Stimulated activated naive CD8-positive, alpha-beta T cell treated with anti-CD3 and anti-CD28 coated beads, Interleukin-15, Interleukin-2, amounts not matched to agents 100 U/mL and 50 U/mL, for 24 hours (primary cell): Measurements from ENCODE around the gene PTPRN2.
A peak's percentile ranks its signal among the peaks of the same experiment; 100 is the strongest.
"Not testable (repeated sequence)": the region's sequence is repeated elsewhere in the genome, so short reads cannot be mapped to it uniquely, and the experiment has no call there.

Experiments
- ATAC-seq: fragments of 150-1000 bp; cut with Tn5 transposase; one replicate; pipeline ENCODE4 v1.10.0; 2021
- DNase-seq: peaks from one replicate; pipeline ENCODE4 v3.0.0; 2021

Gene PTPRN2

DNA sequence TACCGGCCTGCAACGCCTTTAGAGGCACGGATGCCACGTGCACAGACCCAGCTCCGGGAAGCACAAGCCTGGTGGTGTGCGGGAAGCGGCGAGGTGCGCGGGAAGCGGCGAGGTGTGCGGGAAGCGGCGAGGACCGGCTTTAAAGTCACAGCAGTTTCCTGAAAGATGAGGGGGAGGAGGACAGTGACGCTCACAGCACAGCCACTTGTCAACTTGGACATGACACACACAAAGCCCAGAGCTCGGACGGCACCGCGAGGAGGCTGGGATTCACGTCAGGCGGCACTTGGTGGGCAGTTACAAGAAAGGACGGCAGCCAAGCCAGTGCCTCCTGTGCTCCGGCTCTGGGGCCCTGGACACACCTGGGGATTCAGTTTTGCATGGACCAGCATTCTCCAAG is 724.9 kb downstream of the PTPRN2 start:
- ATAC-seq, result no peak
- no peak for DNase-seq

DNA sequence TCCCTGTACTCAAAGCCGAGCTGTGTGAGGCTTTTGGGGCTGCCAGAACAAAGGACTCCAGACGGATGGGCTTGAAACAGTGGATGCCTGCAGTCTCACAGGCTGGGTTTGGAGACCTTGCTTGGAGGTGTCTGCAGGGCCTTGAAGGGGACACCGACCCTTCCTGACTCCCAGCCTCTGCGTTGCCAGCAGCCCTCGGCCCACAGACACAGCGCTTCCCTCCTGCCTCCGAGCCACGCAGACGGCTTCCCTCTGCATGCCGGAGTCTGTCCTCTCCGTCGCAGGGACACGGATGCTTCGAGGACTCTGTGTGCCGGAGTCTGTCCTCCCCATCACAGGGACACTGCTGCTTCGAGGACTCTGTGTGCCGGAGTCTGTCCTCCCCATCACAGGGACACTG is 726.1 kb downstream of the PTPRN2 start:
- ATAC-seq (no peak), DNase-seq (no peak)

DNA sequence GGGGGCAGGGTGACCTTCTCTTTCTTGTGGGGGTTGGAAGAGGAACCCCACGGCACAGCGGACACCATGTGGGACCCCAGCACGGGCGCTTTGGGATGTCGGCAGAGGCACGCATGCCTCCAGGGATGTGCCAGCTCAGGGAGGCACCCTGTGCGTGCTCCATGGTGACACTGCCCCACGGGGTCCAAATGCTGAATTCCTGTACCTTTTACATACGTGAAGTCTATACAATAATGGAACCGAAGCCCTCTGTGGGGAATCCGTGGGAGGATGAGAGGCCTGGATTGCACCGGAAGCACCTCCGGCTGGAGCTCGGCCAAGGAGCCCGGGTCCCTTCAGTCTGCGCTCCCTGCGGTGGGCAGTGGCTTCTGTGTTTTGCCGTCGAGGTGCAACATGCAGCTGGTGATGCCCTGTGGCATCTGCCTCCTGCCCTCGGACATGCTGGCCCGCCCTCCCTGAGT is 726.6 kb downstream of the PTPRN2 start:
- no peak for DNase-seq
- no peak for ATAC-seq

DNA sequence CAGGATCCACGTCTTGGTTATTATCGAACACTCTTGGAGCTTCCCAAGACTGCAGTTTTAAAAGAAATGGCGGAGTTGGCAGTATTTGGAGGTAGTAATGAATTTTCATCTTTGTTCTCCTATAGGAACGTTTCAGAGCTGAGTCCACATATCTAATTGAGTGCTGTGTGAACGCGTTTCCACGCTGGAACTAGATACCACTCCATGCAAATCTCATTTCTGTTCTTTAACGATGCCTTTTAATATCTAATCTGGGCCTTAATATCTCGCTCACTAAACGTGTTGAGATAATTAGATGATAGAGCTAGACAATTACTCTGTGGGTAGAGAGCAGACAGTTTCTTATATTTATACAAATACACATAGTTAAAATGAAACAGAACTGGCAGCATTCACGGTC is 727.2 kb downstream of the PTPRN2 start:
- no peak for DNase-seq
- no peak for ATAC-seq

DNA sequence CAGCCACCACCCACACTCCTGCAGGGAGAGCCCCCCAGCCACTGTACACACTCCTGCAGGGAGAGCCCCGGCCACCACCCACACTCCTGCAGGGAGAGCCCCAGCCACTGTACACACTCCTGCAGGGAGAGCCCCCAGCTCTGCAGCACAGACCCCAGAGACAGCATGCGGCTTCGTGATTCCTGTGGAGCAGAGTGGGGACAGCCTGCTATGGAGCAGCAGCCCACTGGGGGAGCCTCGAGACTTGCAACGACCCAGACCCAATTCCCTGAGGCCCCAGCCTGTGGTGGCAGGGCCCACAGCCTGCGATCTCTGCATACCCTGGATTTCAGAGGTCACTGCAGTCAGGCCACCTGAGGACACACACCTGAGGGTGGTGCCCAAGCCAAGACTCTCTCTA is 727.7 kb downstream of the PTPRN2 start:
- DNase-seq, result no peak
- ATAC-seq, result no peak

DNA sequence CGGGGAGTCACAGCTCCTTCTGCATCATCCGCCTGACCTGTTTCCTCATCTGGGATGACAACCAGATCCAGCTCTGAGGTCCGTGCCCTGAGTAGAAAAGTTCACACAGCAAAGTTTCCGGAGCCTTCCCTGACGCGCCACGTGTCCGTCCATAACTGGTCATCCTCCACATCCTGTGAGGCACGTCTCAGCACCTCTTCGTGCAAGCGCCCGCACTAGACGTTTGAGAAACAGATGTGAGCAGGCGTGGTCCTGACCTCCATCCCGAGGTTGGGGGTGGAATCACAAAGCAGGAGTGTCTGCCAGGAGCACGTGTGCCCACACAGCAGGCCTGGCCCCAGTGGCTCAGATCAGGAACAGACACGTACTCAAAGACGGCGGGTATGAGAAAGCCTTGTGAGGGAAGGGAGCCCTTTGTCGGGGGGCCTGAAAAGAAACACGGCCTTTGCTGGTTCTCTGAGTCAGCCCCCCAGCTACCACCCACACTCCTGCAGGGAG is 730.0 kb downstream of the PTPRN2 start:
- DNase-seq (no peak), ATAC-seq (no peak)

DNA sequence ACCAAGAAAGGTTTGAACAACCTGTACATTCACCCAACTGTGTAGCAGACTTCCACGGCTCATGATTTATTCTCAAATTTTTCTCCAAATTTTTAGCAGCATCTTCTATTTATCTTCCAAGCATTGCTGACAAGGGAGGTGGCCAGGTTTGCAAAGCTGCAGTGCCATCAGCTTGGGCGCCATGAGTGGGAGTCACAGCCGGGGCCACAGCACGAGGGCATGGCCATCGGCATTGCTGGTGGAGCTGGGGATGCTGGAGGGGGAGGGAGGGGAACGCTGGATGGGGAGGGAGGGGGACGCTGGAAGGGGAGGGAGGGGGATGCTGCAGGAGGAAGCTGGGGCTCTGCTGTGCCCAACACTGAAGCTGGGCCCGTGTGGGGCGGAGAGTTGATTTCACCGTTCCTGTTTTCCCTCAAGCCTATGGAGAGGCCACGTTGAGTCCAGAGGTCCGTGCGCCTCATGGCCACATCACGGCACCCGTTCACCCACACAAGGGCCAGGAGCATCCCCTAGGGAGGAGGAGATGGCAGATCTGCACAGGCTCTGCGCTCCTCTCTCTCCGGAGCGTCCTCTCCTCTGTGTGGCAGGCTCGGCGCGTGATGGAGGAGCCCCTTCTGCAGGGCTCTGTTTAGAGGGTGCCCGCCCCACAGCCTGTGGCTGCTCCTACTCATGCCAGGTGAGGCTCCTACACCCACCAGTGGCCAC is 730.6 kb downstream of the PTPRN2 start:
- ATAC-seq, result peak; percentile 29
- DNase-seq, result no peak

DNA sequence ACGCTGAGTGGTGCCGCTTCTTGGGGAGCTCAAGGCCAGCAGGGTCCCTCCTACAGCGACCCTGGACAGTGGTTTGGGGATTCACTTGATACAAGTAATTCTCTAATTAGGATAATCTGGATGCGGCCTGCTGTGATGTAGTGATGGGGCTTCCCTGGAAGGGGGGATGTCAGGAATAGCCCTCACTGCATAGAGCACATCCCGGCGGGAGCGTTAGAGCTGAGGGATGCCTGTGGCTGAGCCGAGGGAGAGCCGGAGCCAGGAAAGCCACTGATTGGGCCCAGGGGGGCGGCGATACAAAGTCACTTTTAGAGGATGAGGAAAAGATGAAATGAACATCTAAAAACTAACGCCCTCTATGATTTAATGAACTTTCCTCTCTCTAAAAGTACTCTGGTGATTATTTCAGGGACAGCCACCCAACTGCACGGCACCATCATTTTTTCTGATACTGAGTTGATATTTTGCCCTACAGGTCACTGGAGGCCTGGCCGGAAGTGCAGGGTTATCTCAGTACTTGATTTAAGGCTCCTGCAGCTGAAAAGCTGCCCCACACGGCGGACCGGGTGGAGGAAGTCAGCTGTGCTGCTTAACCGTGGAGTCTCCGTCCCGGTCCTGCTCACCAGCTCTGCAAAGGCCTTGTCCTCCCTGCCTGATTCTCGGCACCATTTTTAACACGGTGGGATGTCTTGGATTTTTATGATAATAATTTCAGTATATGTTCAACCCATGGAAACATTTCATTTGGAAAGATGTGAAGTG is 732.0 kb downstream of the PTPRN2 start:
- no peak for DNase-seq
- no peak for ATAC-seq

DNA sequence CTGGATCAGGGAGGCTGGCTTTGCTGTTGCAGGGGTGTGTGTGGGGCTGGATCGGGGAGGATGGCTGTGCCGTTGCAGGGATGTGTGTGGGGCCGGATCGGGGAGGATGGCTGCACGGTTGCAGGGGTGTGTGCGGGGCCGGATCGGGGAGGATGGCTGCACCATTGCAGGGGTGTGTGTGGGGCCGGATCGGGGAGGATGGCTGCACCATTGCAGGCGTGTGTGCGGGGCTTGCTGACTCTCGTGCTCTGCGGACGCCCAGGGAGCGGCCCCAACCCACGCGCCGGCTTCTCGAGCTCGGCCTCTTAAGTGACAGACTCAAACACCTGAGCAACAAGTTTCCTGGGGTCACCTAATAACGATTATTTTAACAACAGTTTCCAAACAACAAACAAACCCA is 732.6 kb downstream of the PTPRN2 start:
- DNase-seq (no peak), ATAC-seq (no peak)

DNA sequence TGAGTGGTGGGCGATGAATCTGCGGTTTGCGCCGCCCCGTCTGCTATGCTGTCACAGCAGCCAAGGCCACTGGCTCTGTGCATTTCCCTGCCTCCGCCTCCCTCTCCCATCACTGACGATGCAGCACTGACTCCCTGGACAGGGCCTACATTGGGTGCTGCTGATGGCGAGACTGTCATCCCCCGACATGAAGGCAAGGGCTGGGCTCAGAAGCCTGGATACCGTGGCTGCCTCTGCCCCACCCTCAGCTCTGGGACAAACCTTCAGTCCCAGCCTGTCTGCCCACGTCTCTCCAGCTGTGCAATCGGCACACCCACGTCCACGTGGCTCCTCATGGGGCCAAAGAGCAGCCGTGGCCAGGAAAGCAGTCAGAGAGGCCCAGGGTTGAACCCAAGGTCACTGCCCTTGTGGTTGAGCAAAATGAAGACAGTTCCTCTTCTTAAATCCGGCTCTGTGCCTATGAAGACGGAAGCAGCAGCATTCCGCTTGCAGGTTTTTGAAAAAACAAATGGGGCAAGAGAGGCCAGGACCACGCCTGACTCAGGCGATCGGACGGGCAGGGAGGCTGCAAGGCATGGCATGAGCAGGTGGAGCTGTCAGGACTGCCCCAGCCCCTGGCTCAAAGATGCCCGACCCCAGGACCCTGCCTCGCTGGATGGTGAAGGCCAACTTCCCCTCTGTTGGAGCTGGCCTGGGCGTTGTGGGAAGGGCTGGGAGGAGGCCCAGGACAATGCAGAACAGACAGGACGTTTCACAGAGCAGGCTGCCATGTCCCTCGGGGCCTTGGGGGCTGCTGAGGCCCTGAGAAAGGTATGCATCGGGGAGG is 733.3 kb downstream of the PTPRN2 start:
- DNase-seq (no peak), ATAC-seq (no peak)

DNA sequence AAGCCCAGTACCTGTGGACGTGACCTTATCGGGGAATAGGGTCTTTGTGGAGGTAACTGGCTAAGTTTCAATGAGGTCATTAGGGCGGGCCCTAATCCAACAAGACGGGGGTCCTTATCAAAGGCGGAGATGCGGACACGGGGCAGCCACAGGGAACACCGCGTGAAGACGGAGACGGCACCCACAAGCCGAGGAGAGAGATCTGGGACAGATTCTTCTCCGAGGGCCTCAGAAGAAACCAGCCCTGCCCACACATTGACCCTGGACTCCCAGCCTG is 733.9 kb downstream of the PTPRN2 start:
- DNase-seq (no peak), ATAC-seq (no peak)

DNA sequence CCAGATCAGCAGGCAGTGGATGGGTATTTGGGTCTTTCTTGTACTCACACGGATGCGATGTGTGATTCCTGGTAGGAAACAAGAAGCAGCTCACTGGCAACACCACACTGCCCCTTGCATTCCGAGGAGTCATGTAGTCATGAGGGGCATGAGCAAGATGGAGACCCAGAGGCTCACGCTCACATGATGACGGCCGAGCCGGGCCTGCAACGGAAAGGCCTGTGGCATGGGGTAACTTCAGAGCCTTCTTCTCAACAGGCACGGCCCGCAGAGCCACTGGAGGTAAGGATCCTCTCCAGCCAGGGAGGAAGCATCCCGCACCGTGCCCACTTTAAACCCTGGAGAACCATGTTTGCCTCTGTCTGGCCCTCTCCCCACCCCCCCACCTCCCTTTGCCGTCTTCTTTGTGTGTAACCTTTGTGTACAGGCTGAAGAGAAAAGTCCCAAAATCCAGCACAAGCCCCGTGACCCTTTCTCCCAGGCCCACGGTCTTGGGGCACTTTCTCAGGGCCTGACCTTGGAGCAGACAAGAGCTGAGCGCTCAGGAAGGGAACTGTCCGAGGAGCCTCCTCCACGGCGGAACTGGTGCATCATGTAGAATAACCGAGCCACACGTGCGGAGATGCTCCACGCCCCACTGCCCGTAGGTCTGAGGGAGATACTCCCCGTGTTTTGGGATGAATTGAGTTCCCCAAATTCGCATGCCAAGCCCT is 734.4 kb downstream of the PTPRN2 start:
- ATAC-seq, result no peak
- DNase-seq, result no peak

DNA sequence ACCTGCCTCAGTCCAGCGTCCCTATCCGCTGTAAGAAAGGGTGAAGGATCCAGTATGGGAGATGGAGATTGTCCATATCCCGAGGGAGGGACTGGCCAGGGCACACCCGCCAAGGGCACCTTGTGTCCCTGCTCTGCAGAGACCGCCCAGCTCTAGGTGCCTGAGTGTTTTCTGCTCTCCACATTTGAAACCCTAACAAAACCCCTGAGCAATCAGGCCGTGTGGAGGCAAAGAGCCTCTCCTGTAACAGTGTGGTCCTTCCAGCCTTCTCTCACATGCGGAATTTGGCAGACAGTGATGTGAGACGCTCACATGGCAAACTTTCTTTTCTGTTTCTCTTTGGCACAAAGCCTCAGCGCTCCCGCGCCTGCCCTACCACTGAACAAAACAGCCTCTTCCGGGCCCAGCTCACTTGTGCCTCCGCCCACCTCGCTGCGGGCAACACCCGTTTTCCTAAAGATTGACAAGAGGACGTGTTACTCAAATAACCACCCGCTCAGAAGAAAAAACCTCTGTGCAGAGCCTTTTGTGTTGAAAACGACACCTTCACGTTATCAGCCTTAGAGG is 736.0 kb downstream of the PTPRN2 start:
- DNase-seq (peak; percentile 77), ATAC-seq (peak; percentile 92)

DNA sequence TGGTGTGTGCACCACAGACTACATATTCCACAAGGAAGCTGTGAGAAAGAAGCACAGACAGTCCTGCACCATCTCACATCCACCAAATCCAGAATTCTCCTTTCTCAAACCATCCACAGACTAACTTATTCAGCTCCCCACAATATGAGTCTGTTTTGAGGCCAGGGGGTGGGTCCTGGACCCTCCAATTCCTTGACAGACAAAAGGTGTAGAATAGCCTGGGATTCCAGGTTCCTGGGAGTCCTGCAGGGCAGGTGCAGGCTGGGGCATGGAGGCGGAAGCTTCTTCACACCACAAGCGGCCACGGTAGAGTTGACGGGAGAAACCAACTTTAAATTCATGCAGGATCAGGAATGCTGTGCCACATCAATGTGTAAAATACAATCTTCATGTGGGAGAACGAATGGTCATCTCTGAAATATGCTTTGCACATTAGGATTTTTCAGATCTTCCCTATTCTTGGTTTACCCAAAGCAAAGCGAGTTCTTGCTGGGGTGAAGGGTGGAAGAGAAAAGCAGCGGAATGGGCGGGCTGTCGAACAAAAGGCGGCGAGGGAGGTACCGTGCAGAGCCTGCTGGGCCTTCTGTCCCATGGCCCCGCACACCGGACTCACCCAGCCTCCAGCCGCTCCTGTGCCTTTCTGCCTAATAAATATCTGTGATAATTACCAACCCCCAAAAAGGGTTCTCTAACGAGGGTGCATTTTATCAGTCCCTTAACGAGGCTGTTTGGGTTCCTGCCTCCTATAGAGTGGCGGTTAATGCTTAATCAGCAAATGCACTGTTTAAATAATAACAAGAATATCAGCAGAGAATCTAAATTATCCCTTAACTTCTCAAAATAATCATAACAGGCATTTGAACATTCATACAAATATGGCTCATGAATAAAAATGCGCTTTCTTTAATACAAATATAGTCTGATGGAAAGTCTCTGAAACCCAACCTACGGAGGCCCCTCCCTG is 736.9 kb downstream of the PTPRN2 start:
- ATAC-seq (no peak), DNase-seq (no peak)

DNA sequence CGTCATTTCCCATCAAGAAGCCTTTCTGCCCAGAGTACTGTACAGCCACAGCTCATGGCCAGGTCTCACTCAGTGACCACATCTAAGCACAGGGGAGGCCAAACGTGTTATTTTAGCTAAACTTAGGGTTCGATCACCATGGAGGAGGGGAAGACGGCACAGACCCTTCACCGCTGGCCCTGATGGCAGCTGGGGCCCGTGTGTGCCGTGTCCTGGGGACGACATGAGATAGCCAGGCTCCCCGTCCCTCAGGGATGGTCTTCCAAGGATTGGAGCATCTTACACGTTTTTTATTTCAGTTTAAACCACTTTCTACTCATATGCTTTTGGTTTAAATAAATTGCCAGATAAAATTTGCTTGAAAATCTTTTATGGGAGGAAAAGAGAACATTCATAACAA is 737.9 kb downstream of the PTPRN2 start:
- no peak for DNase-seq
- no peak for ATAC-seq

DNA sequence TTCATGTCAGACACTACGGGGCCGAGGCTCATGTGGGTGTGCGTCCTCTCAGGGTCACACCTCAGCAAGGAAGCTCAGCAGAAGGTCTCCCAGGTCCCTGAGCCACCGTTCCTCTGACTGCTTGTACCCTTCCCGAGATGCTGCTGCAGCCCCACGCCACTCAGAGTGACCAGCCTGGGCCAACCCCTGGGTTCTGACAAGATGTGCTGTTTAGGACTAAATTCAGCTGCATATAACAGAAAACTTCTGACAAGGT is 738.4 kb downstream of the PTPRN2 start:
- DNase-seq (no peak), ATAC-seq (no peak)

DNA sequence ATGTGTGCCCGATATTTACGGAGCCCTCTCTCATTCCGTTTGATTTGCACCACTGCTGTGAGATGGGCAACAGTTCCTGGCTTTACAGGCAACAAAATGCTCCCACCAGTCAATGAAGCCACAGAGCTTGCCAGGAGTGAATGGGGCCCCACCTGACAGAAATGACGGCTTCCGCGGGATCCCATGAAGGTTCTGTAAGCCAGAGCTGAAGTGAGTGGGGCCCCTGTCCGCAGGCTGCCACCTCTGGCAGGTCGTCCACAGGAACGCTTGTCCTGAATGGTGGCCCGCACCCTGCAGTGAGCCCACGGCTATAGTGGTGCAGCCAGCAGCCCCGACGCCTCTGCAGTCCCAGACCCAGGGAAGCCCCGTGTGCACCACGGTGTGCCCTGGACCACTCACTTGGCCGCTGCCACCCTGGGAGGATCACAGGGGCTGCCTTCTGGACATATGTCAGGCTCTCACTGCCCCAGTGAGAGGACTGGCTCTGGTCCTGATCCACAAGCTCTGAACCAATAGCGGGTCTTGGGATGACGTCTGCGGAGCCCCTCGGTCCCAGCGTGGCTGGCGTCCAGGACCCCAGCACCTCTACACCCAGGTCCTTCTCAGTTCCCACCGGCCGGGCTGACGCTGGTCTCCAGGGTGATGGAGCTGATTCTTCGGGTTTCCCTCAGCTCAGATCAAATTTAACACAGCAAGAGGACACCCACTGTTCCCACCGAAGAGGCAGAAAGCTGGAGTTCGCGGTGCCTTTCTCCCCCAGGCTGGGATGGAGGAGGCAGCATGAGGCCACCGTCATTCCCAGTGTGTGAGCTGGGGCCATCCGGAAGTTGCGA is 738.9 kb downstream of the PTPRN2 start:
- DNase-seq (no peak), ATAC-seq (no peak)

DNA sequence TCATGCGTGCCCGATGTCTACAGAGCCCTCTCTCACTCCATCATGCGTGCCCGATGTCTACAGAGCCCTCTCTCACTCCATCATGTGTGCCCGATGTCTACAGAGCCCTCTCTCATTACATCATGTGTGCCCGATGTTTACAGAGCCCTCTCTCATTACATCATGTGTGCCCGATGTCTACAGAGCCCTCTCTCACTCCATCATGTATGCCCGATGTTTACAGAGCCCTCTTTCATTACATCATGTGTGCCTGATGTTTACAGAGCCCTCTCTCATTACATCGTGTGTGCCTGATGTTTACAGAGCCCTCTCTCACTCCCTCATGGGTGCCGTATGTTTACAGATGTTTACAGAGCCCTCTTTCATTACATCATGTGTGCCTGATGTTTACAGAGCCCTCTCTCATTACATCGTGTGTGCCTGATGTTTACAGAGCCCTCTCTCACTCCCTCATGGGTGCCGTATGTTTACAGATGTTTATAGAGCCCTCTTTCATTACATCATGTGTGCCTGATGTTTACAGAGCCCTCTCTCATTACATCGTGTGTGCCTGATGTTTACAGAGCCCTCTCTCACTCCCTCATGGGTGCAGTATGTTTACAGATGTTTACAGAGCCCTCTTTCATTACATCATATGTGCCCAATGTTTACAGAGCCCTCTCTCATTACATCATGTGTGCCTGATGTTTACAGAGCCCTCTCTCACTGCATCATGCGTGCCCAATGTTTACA is 739.7 kb downstream of the PTPRN2 start:
- not testable (repeated sequence) for DNase-seq, ATAC-seq

DNA sequence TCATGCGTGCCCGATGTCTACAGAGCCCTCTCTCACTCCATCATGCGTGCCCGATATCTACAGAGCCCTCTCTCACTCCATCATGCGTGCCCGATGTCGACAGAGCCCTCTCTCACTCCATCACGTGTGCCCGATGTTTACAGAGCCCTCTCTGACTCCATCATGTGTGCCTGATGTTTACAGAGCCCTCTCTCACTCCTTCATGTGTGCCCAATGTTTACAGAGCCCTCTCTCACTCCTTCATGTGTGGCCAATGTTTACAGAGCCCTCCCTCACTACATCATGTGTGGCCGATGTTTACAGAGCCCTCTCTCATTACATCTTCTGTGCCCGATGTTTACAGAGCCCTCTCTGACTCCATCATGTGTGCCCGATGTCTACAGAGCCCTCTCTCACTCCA is 740.9 kb downstream of the PTPRN2 start:
- not testable (repeated sequence) for DNase-seq, ATAC-seq
